Endothelial cell of umbilical vein (primary cell): Measurements from ENCODE around the gene LMNA. TPM values are rescaled to one million over a fixed set of nuclear protein-coding genes. Genes with fewer than 3 reads are reported as not detected.

ENCODE experiments used
- BruUV-seq: library from RNA; stranded (reverse); fragments of 400-500 nt; replicated peaks from 2 replicates; lab custom pipeline; 2021; lab: Mats Ljungman, UMichigan
- CTCF ChIA-PET: fragments of 300-600, 350-600 bp; sonication (Branson Sonifier 250); formaldehyde crosslinking; loops from one replicate; lab custom pipeline; 2021; ENCODE audit warnings: antibody characterized with exemption, inconsistent platforms; lab: Charles Lee
- POLR2A ChIA-PET: fragments of 300-600, 350-600 bp; sonication (Branson Sonifier 250); formaldehyde crosslinking; loops from one replicate; lab custom pipeline; 2021; ENCODE audit warnings: antibody characterized with exemption, inconsistent platforms; lab: Charles Lee
- DNase-seq: peaks from one replicate; pipeline ENCODE4 v3.0.0-alpha.2; 2011; ENCODE audit warnings: low read depth, low spot score
- FAIRE-seq: peaks from 2 replicates; lab custom pipeline; 2011; peaks lifted over from hg19 to GRCh38; lab: Jason Lieb, UNC
- H2AFZ ChIP-seq: 2 replicates; pipeline ENCODE4 v1.6.0; 2012; ENCODE audit warnings: low read depth, low read length, control low read depth, inconsistent platforms
- H3K27ac ChIP-seq: 2 replicates; pipeline ENCODE4 v1.5.1; 2011; ENCODE audit warnings: low read depth, mild to moderate bottlenecking, control low read depth, low read length, moderate library complexity; ENCODE audit not compliant: insufficient read depth
- H3K27me3 ChIP-seq, 2 experiments: 2 replicates each; pipeline versions ENCODE4 v1.6.0 to v1.6.1; 2011; ENCODE audit warnings: low read length in 2 of 2, mixed read lengths in 1 of 2; ENCODE audit not compliant: control insufficient read depth in 2 of 2, insufficient read depth in 2 of 2
- H3K36me3 ChIP-seq, 2 experiments: 2 replicates in 1 of 2; 3 replicates in 1 of 2; pipeline ENCODE4 v1.5.1; 2011; ENCODE audit warnings: low read length in 2 of 2, mild to moderate bottlenecking in 1 of 2, moderate library complexity in 1 of 2; ENCODE audit not compliant: control insufficient read depth in 2 of 2, insufficient read depth in 2 of 2; ENCODE audit errors: extremely low read depth in 1 of 2
- H3K4me1 ChIP-seq: 3 replicates; pipeline ENCODE4 v1.5.1; 2011; ENCODE audit warnings: mild to moderate bottlenecking, low read length; ENCODE audit not compliant: control insufficient read depth, insufficient read depth; ENCODE audit errors: extremely low read depth
- H3K4me2 ChIP-seq: 2 replicates; pipeline ENCODE4 v1.6.1; 2011; ENCODE audit warnings: low read length, control low read depth, mixed read lengths; ENCODE audit not compliant: insufficient read depth
- H3K4me3 ChIP-seq, 3 experiments: fragments of 200-600 bp in 1 of 3; sonication (generic), shearing (Covaris generic) in 1 of 3; replicated peaks in 1 of 3; 2 replicates each; pipeline ENCODE4 v1.5.1; 2011 to 2016; ENCODE audit warnings: control low read depth in 3 of 3, low read length in 3 of 3, mild to moderate bottlenecking in 2 of 3, inconsistent platforms in 1 of 3, low read depth in 1 of 3, moderate library complexity in 1 of 3; ENCODE audit not compliant: insufficient read depth in 1 of 3
- H3K79me2 ChIP-seq: 2 replicates; pipeline ENCODE4 v1.6.0; 2012; ENCODE audit warnings: low read length, inconsistent platforms; ENCODE audit not compliant: control insufficient read depth, insufficient read depth
- H3K9ac ChIP-seq: replicated peaks from 2 replicates; pipeline ENCODE3; 2011; ENCODE audit warnings: low read length, control low read depth; ENCODE audit not compliant: insufficient read depth; ENCODE audit errors: extremely low read depth
- H3K9me1 ChIP-seq: replicated peaks from 3 replicates; pipeline ENCODE4 v1.6.0; 2011; ENCODE audit warnings: mild to moderate bottlenecking, low read length; ENCODE audit not compliant: control insufficient read depth, insufficient read depth; ENCODE audit errors: extremely low read depth
- H3K9me3 ChIP-seq: replicated peaks from 2 replicates; pipeline ENCODE4 v1.5.1; 2012; ENCODE audit warnings: low read length, inconsistent platforms; ENCODE audit not compliant: control insufficient read depth, insufficient read depth
- H4K20me1 ChIP-seq: replicated peaks from 2 replicates; pipeline ENCODE3; 2011; ENCODE audit warnings: mild to moderate bottlenecking, low read length; ENCODE audit not compliant: control insufficient read depth, insufficient read depth; ENCODE audit errors: extremely low read depth
- CTCF ChIP-seq, 2 donors: IDR thresholded peaks; 1 replicate in 1 of 2; 2 replicates in 1 of 2; pipeline ENCODE4 v1.5.1; 2011; ENCODE audit warnings: low read length in 2 of 2, mild to moderate bottlenecking in 2 of 2, moderate library complexity in 2 of 2, control low read depth in 1 of 2, inconsistent platforms in 1 of 2, low read depth in 1 of 2; ENCODE audit not compliant: insufficient read depth in 1 of 2; ENCODE audit errors: extremely low read depth in 1 of 2
- EZH2 ChIP-seq: IDR thresholded peaks from 2 replicates; pipeline ENCODE4 v1.6.1; 2012; ENCODE audit warnings: borderline replicate concordance, low read depth, mild to moderate bottlenecking, moderate library complexity, low read length, inconsistent platforms; ENCODE audit not compliant: severe bottlenecking
- FOS ChIP-seq: IDR thresholded peaks from 2 replicates; pipeline ENCODE4 v1.6.1; 2011; ENCODE audit warnings: mild to moderate bottlenecking, low read length, moderate library complexity, borderline replicate concordance; ENCODE audit not compliant: insufficient read depth
- JUN ChIP-seq: IDR thresholded peaks from 2 replicates; pipeline ENCODE4 v1.6.1; 2011; ENCODE audit warnings: borderline replicate concordance, low read depth; ENCODE audit not compliant: insufficient read length, insufficient read depth
- MAX ChIP-seq: IDR thresholded peaks from 2 replicates; pipeline ENCODE4 v1.6.1; 2011; ENCODE audit not compliant: insufficient read depth, insufficient read length
- MYC ChIP-seq: IDR thresholded peaks from one replicate; pipeline ENCODE4 v1.6.1; 2011; ENCODE audit warnings: mild to moderate bottlenecking, low read depth, low read length
- POLR2A ChIP-seq: IDR thresholded peaks from 2 replicates; pipeline ENCODE4 v1.6.1; 2012; ENCODE audit warnings: low read depth, mild to moderate bottlenecking, control low read depth, low read length
- POLR2AphosphoS5 ChIP-seq: IDR thresholded peaks from 2 replicates; pipeline ENCODE4 v1.6.1; 2012; ENCODE audit warnings: low read depth, mild to moderate bottlenecking, control low read depth, low read length, moderate library complexity; ENCODE audit not compliant: insufficient read depth
- dilution Hi-C: fragments of 300-500 bp; cut with MboI; formaldehyde crosslinking; loops from one replicate; pipeline ENCODE4 v1.15.0; 2019; ENCODE audit warnings: low sequenced_read_pairs; ENCODE audit not compliant: extremely low pct_ligation_motif_present
- intact Hi-C: fragments of 100-400 bp; cut with micrococcal nuclease; formaldehyde crosslinking; loops from one replicate; pipeline ENCODE4 v1.10.0; 2022
- polyA plus RNA-seq, 4 experiments: library from polyadenylated mRNA; depleted of rRNA in 3 of 4; stranded (reverse) in 3 of 4; unstranded in 1 of 4; fragments of >200 nt; gene quantifications; 2 replicates each; pipeline versions ENCODE4 v1.2.1 to v1.2.3, GENCODE V29; 2011 to 2012; ENCODE audit warnings: missing spikeins in 1 of 4
- total RNA-seq: library from RNA; stranded (reverse); gene quantifications from 2 replicates; pipeline ENCODE4 v1.2.3, GENCODE V29; 2021

LMNA gene
- total and polyA plus RNA-seq, 2 donors (not counting 3 experiments of a cell fraction or from before 2014, with no cell fraction given) = 371 to 742 TPM

- peaks cover 6% of the 10 kb centered on the region for H3K4me1 ChIP-seq
- FAIRE-seq (no peak), DNase-seq (no peak)
- intact Hi-C loops (loop anchor here (1.0 kb wide), 3 partner anchors 40 to 128 kb away; no protein-coding TSS in a partner anchor), dilution Hi-C loops (no loop called here)
- POLR2A ChIA-PET = no interaction called here
- H3K36me3 ChIP-seq = no peaks in the 10 kb centered on the region
- H3K9ac ChIP-seq = no peak overlapping the region
- TF ChIP-seq CTCF (IDR thresholded peaks at IDR 0.05; ENCODE audit: extremely low read depth in 1 of 2, insufficient read depth in 1 of 2, low read depth in 1 of 2, low read length in 2 of 2) (no peak), MAX (no peak), JUN (no peak), EZH2 (no peak)
- no peaks in the 10 kb centered on the region for H4K20me1 ChIP-seq
- H3K79me2 ChIP-seq = no peaks in the 10 kb centered on the region
- no peaks in the 10 kb centered on the region for H3K27me3 ChIP-seq
- no peak overlapping the region for H3K4me3 ChIP-seq
- CTCF ChIA-PET = interaction anchor here (0.6 to 4.1 kb wide), 30 partner anchors 8 to 159 kb away, joined by 3 to 92 read pairs (median 9); partner anchors contain the start of genes ARHGEF2, KHDC4, RXFP4 and SSR2
- H3K9me3 ChIP-seq = no peaks in the 10 kb centered on the region
- H3K9me1 ChIP-seq = no peaks in the 10 kb centered on the region
- no peak overlapping the region for H3K4me2 ChIP-seq
- no TSS peak for BruUV-seq
- H2AFZ ChIP-seq = no peak overlapping the region
- no peak overlapping the region for H3K27ac ChIP-seq
Measured at GRCh38 chr1:156065871-156066270, 48.6 kb upstream of the LMNA start.

DNA sequence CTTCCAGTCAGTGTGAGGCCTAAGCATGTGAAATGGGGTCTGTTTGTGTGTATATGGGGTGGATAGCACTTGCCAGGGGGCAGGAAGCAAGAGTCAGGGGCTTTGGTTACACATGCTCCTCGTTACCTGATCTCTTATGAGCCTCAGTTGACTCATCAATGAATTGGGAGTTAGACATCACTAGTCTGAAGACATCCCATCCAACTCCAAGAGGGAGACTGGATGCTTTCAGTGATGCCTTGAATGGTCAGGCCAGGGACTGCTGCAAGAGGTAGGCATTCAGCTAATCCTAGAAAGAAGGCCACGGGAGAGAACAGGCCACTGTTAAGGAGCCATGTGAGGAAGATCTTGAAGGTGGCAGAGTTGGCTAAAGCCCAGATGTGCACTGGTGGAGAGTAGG, 47.2 kb upstream of the LMNA start:
- H3K9me3 ChIP-seq = no peaks in the 10 kb centered on the region
- H3K79me2 ChIP-seq = no peaks in the 10 kb centered on the region
- TF ChIP-seq FOS (no peak), EZH2 (no peak), POLR2AphosphoS5 (no peak), POLR2A (no peak), MYC (no peak)
- BruUV-seq = no TSS peak
- no peaks in the 10 kb centered on the region for H4K20me1 ChIP-seq
- H3K4me1 ChIP-seq = peaks cover 6% of the 10 kb centered on the region
- no peak overlapping the region for H3K9ac ChIP-seq
- H3K27ac ChIP-seq = no peak overlapping the region
- CTCF ChIA-PET = interaction anchor here (0.8 to 4.1 kb wide), 11 partner anchors 9 to 219 kb away, joined by 3 to 92 read pairs (median 9); partner anchors contain the start of gene ARHGEF2
- H3K4me3 ChIP-seq = no peak overlapping the region
- POLR2A ChIA-PET = no interaction called here
- H2AFZ ChIP-seq = no peak overlapping the region
- no peaks in the 10 kb centered on the region for H3K27me3 ChIP-seq
- no peaks in the 10 kb centered on the region for H3K9me1 ChIP-seq
- DNase-seq = no peak
- H3K36me3 ChIP-seq = peaks cover 0 to under 1% of the 10 kb centered on the region in 2 experiments
- intact Hi-C loops (no loop called here), dilution Hi-C loops (no loop called here)
- no peak for FAIRE-seq
- H3K4me2 ChIP-seq = no peak overlapping the region
